Measurements from ENCODE around the gene FAP.
A peak's percentile ranks its signal among the peaks of the same experiment; 100 is the strongest.

The FAP gene

GRCh38 chr2:162243294-162243693 is at the start of gene FAP:
Gene FAP (minus strand): TSS chr2:162243445. CDS start chr2:162243327, 118 bp downstream.
- Histone ChIP-seq H3K9me3 (ENCODE audit: control insufficient read depth in 5 of 5, low read length in 5 of 5) (no peaks in the 10 kb centered on the region), H3K27me3 (ENCODE audit: control insufficient read depth in 5 of 5, insufficient read depth in 4 of 5, low read length in 5 of 5) (no peaks in the 10 kb centered on the region), H3K4me3 (ENCODE audit: low read depth in 1 of 5, low read length in 5 of 5) (peak within 1 kb of the TSS; percentile 41 to 61 (median 51)), H3K27ac (ENCODE audit: low read depth, low read length) (peak within 1 kb of the TSS; percentile 48), H3K4me1 (ENCODE audit: control insufficient read depth in 5 of 5, insufficient read depth in 5 of 5, low read length in 5 of 5) (peaks cover 0 to 25% (median 17%) of the 10 kb centered on the region in 5 donors), H3K36me3 (ENCODE audit: control insufficient read depth in 5 of 5, insufficient read depth in 5 of 5, low read length in 5 of 5) (no peaks in the 10 kb centered on the region), H3K9ac (ENCODE audit: low read length in 5 of 5) (peak within 1 kb of the TSS in 1 of 5 donors; percentile 3)

DNA sequence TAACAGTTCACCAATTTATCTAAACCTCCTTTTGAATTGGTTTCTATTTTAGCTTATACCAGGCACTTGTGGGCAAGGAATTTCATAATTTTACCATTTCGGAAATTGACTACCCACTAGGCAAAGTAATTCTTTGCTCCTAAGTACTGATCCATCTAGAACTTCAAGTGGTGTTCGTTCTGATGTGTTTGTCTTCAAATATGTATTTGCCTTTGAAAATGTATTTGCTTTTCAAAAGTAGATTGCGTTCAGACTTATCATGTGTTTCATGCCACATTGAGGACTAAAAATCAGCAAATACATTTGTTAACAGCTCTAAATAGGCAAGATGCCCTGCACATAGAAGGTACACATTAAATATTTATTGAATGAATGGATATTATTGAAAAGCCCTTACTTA is 48.5 kb upstream of the FAP start:
- Histone ChIP-seq H3K9ac (ENCODE audit: low read length in 5 of 5) (no peak overlapping the region), H3K27me3 (ENCODE audit: control insufficient read depth in 5 of 5, insufficient read depth in 4 of 5, low read length in 5 of 5) (no peaks in the 10 kb centered on the region), H3K36me3 (ENCODE audit: control insufficient read depth in 5 of 5, insufficient read depth in 5 of 5, low read length in 5 of 5) (peaks cover 5 to 11% (median 8%) of the 10 kb centered on the region in 5 donors), H3K4me1 (ENCODE audit: control insufficient read depth in 5 of 5, insufficient read depth in 5 of 5, low read length in 5 of 5) (no peaks in the 10 kb centered on the region), H3K9me3 (ENCODE audit: control insufficient read depth in 5 of 5, low read length in 5 of 5) (no peaks in the 10 kb centered on the region), H3K27ac (ENCODE audit: low read depth, low read length) (no peak overlapping the region), H3K4me3 (ENCODE audit: low read depth in 1 of 5, low read length in 5 of 5) (no peak overlapping the region)

DNA sequence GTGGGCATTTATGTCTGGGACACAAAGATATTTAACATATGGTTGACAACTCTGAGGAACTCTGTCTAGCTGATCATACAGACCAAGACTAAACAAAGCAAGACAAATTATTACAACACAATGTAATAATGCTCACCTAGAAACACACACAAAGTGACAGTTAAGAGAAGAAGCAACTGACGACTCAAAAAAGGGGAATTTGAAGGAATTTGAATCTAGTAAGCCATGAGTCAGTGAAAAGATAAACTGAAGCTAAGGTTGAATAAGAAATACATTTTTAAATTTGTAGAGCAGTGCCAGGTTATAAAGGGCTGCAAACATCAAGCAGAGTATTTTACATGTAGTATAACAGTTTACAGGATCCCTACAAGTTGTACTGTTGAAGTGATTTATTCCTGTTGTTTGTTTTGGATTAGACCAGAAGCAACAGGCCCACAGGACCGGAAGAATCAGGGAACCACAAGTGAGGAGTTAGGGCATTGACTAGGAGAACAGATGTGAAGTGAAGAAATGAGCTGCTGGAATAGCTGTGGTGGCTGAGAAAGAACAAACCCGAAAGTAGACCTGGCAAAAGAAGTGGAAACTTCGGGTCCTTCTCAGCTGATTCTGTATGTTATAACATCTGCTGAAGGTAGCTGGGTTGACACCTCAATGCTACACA is 39.6 kb upstream of the FAP start:
- no peaks in the 10 kb centered on the region for H3K9me3 ChIP-seq (ENCODE audit: control insufficient read depth in 5 of 5, low read length in 5 of 5)
- H3K27me3 ChIP-seq (ENCODE audit: control insufficient read depth in 5 of 5, insufficient read depth in 4 of 5, low read length in 5 of 5), result no peaks in the 10 kb centered on the region
- no peak overlapping the region for H3K9ac ChIP-seq (ENCODE audit: low read length in 5 of 5)
- H3K36me3 ChIP-seq (ENCODE audit: control insufficient read depth in 5 of 5, insufficient read depth in 5 of 5, low read length in 5 of 5), result peaks cover 14 to 63% (median 26%) of the 10 kb centered on the region in 5 donors
- no peaks in the 10 kb centered on the region for H3K4me1 ChIP-seq (ENCODE audit: control insufficient read depth in 5 of 5, insufficient read depth in 5 of 5, low read length in 5 of 5)
- H3K4me3 ChIP-seq (ENCODE audit: low read depth in 1 of 5, low read length in 5 of 5), result no peak overlapping the region
- H3K27ac ChIP-seq (ENCODE audit: low read depth, low read length), result no peak overlapping the region

GRCh38 chr2:162280654-162281053 is 37.4 kb upstream of the FAP start:
- no peaks in the 10 kb centered on the region for H3K4me1 ChIP-seq (ENCODE audit: control insufficient read depth in 5 of 5, insufficient read depth in 5 of 5, low read length in 5 of 5)

GRCh38 chr2:162277381-162277780 is 34.1 kb upstream of the FAP start:
- Histone ChIP-seq H3K4me3 (ENCODE audit: low read depth in 1 of 5, low read length in 5 of 5) (no peak overlapping the region), H3K9ac (ENCODE audit: low read length in 5 of 5) (no peak overlapping the region), H3K4me1 (ENCODE audit: control insufficient read depth in 5 of 5, insufficient read depth in 5 of 5, low read length in 5 of 5) (no peaks in the 10 kb centered on the region), H3K27me3 (ENCODE audit: control insufficient read depth in 5 of 5, insufficient read depth in 4 of 5, low read length in 5 of 5) (no peaks in the 10 kb centered on the region), H3K36me3 (ENCODE audit: control insufficient read depth in 5 of 5, insufficient read depth in 5 of 5, low read length in 5 of 5) (peaks cover 11 to 56% (median 16%) of the 10 kb centered on the region in 5 donors), H3K27ac (ENCODE audit: low read depth, low read length) (no peak overlapping the region), H3K9me3 (ENCODE audit: control insufficient read depth in 5 of 5, low read length in 5 of 5) (no peaks in the 10 kb centered on the region)

More at GRCh38 chr2:162280654-162281053, 37.4 kb upstream of the FAP start:
- Histone ChIP-seq H3K4me3 (ENCODE audit: low read depth in 1 of 5, low read length in 5 of 5) (no peak overlapping the region), H3K9me3 (ENCODE audit: control insufficient read depth in 5 of 5, low read length in 5 of 5) (no peaks in the 10 kb centered on the region), H3K27ac (ENCODE audit: low read depth, low read length) (no peak overlapping the region), H3K36me3 (ENCODE audit: control insufficient read depth in 5 of 5, insufficient read depth in 5 of 5, low read length in 5 of 5) (peaks cover 15 to 65% (median 27%) of the 10 kb centered on the region in 5 donors), H3K9ac (ENCODE audit: low read length in 5 of 5) (no peak overlapping the region), H3K27me3 (ENCODE audit: control insufficient read depth in 5 of 5, insufficient read depth in 4 of 5, low read length in 5 of 5) (no peaks in the 10 kb centered on the region)

DNA sequence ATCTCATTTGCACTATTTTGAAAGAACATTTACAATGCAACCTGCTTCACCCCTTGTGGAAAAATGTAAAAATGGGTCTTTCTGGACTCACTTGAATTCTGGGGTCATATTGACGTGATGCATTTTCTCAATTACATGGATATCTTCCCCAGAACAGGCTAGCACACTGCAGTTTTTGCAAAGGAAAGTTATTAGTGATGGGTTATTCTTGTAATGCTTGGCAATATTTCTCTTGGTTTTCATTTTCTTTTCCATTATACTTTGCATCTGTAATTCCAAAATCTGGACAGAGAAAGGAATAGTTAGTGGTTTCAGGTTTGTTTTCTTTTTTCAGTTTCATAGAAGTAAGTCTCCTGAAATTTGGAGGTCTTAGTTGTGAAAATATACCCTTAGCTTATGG is 24.8 kb upstream of the FAP start:
- no peaks in the 10 kb centered on the region for H3K27me3 ChIP-seq (ENCODE audit: control insufficient read depth in 5 of 5, insufficient read depth in 4 of 5, low read length in 5 of 5)
- H3K36me3 ChIP-seq (ENCODE audit: control insufficient read depth in 5 of 5, insufficient read depth in 5 of 5, low read length in 5 of 5), result peaks cover 12 to 41% (median 27%) of the 10 kb centered on the region in 5 donors
- no peaks in the 10 kb centered on the region for H3K9me3 ChIP-seq (ENCODE audit: control insufficient read depth in 5 of 5, low read length in 5 of 5)
- H3K9ac ChIP-seq (ENCODE audit: low read length in 5 of 5), result no peak overlapping the region
- no peak overlapping the region for H3K4me3 ChIP-seq (ENCODE audit: low read depth in 1 of 5, low read length in 5 of 5)
- H3K4me1 ChIP-seq (ENCODE audit: control insufficient read depth in 5 of 5, insufficient read depth in 5 of 5, low read length in 5 of 5), result no peaks in the 10 kb centered on the region
- no peak overlapping the region for H3K27ac ChIP-seq (ENCODE audit: low read depth, low read length)

- H3K27ac ChIP-seq (ENCODE audit: low read depth, low read length), result no peak overlapping the region
- no peaks in the 10 kb centered on the region for H3K27me3 ChIP-seq (ENCODE audit: control insufficient read depth in 5 of 5, insufficient read depth in 4 of 5, low read length in 5 of 5)
- H3K36me3 ChIP-seq (ENCODE audit: control insufficient read depth in 5 of 5, insufficient read depth in 5 of 5, low read length in 5 of 5), result peaks cover 11 to 37% (median 26%) of the 10 kb centered on the region in 5 donors
- no peaks in the 10 kb centered on the region for H3K4me1 ChIP-seq (ENCODE audit: control insufficient read depth in 5 of 5, insufficient read depth in 5 of 5, low read length in 5 of 5)
- no peak overlapping the region for H3K9ac ChIP-seq (ENCODE audit: low read length in 5 of 5)
- no peaks in the 10 kb centered on the region for H3K9me3 ChIP-seq (ENCODE audit: control insufficient read depth in 5 of 5, low read length in 5 of 5)
- H3K4me3 ChIP-seq (ENCODE audit: low read depth in 1 of 5, low read length in 5 of 5), result no peak overlapping the region
Observed at GRCh38 chr2:162267496-162267895, 24.3 kb upstream of the FAP start.

- H3K36me3 ChIP-seq (ENCODE audit: control insufficient read depth in 5 of 5, insufficient read depth in 5 of 5, low read length in 5 of 5), result peaks cover 4 to 26% (median 21%) of the 10 kb centered on the region in 5 donors
- no peak overlapping the region for H3K27ac ChIP-seq (ENCODE audit: low read depth, low read length)
Observed at GRCh38 chr2:162266460-162266760, 23.2 kb upstream of the FAP start.

DNA sequence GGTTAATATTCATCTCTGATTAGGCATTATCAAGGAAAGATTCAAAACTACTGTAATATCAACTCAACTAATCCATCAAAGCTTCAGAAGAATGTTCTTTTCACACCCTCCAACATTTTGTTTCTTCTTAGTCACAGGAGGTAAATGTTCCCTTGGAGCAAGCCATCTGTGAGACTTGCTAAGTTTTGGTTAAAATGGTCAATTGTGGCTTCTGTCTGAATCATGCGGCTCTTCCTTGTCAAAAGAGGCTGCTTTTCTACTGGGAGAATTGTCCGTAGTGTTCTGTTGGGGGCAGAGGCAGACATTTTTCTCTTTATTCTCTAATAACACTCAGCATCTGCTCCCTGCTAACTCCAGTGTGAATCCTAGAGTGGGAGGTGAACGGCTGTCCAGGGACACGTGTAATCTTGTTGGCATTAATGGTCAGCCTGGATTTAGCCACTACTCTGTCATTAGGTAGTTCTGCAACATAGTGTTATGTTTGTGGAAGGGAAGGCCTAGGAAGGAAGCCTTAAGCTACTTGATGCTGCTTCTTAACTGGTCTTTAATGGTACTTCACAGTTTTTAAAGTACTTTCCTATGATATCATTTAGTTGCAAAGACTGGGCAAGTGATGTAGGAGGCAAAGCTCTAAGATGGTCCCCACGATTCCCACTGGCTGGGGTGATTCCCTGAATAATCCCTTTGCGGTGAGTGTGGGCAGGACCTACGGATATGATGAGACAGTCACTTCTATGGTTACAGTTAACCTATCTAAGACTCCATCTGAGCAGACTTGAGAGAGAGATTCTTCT is 22.6 kb upstream of the FAP start:
- H3K4me3 ChIP-seq (ENCODE audit: low read depth in 1 of 5, low read length in 5 of 5), result no peak overlapping the region
- H3K4me1 ChIP-seq (ENCODE audit: control insufficient read depth in 5 of 5, insufficient read depth in 5 of 5, low read length in 5 of 5), result peaks cover 2 to 10% (median 10%) of the 10 kb centered on the region in 5 donors
- H3K9me3 ChIP-seq (ENCODE audit: control insufficient read depth in 5 of 5, low read length in 5 of 5), result no peaks in the 10 kb centered on the region
- H3K9ac ChIP-seq (ENCODE audit: low read length in 5 of 5), result no peak overlapping the region
- peaks cover 4 to 25% (median 20%) of the 10 kb centered on the region in 5 donors for H3K36me3 ChIP-seq (ENCODE audit: control insufficient read depth in 5 of 5, insufficient read depth in 5 of 5, low read length in 5 of 5)
- no peak overlapping the region for H3K27ac ChIP-seq (ENCODE audit: low read depth, low read length)
- H3K27me3 ChIP-seq (ENCODE audit: control insufficient read depth in 5 of 5, insufficient read depth in 4 of 5, low read length in 5 of 5), result no peaks in the 10 kb centered on the region

More at GRCh38 chr2:162266460-162266760, 23.2 kb upstream of the FAP start:
- H3K27me3 ChIP-seq (ENCODE audit: control insufficient read depth in 5 of 5, insufficient read depth in 4 of 5, low read length in 5 of 5), result no peaks in the 10 kb centered on the region
- H3K9ac ChIP-seq (ENCODE audit: low read length in 5 of 5), result no peak overlapping the region
- H3K9me3 ChIP-seq (ENCODE audit: control insufficient read depth in 5 of 5, low read length in 5 of 5), result no peaks in the 10 kb centered on the region
- H3K4me1 ChIP-seq (ENCODE audit: control insufficient read depth in 5 of 5, insufficient read depth in 5 of 5, low read length in 5 of 5), result peaks cover under 1 to 7% (median 6%) of the 10 kb centered on the region in 5 donors
- no peak overlapping the region for H3K4me3 ChIP-seq (ENCODE audit: low read depth in 1 of 5, low read length in 5 of 5)
